ENCODE data around the gene CDH2.

- TF ChIP-seq CTCF (conservative IDR thresholded peaks at IDR 0.05 in 1 of 2, IDR thresholded peaks at IDR 0.05 in 1 of 2; ENCODE audit: extremely low read depth in 1 of 2, insufficient read depth in 1 of 2, low read depth in 1 of 2, low read length in 2 of 2) (no peak), EZH2 (IDR thresholded peaks at IDR 0.05; ENCODE audit: borderline replicate concordance, low read length) (no peak)
Measured at GRCh38 chr18:28091197-28091596, 85.7 kb downstream of the CDH2 start.
